ENCODE measurements around the gene PBX2.

DNA sequence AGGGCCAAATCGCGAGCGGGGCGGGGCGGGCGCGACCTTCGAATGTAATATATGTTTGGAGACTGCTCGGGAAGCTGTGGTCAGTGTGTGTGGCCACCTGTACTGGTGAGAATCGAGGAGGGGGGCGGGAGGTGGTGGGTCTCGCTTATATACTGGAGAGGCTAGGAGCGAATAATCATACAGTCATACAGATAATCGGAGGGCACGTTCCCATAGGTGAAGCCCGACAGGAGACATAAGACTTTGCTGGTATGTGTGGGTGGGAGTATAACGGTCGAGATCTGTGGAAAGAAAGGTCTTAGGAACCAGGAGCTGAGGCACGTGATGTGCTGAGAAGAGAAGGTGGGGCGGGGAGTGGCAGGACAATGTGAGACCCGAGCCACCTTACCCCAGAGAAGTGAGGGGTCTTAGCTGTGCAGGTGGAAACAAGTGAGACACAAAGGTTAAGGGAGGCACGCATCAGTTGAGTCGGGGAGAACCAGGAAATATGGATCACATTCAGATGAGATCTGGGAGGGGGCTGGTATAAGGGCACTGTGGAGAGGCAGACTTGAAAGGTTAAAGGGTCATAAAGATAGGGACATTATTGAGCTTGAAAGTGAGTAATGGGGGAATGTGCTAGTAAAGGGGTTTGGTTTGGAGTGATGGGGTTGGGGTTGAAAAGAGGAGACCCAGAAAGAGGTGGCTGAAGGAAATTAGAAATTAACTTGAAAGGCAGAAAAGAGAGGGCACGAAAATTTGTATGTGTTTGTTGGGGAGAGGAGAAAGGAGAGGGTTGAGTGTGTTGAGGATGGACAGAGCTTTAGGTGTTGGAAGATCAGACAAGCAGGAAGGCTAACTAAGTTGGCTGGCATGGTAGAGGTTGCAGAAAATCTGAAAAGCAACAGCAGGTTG is 11.2 kb downstream of the PBX2 start:
- TF ChIP-seq, protein P1, sequence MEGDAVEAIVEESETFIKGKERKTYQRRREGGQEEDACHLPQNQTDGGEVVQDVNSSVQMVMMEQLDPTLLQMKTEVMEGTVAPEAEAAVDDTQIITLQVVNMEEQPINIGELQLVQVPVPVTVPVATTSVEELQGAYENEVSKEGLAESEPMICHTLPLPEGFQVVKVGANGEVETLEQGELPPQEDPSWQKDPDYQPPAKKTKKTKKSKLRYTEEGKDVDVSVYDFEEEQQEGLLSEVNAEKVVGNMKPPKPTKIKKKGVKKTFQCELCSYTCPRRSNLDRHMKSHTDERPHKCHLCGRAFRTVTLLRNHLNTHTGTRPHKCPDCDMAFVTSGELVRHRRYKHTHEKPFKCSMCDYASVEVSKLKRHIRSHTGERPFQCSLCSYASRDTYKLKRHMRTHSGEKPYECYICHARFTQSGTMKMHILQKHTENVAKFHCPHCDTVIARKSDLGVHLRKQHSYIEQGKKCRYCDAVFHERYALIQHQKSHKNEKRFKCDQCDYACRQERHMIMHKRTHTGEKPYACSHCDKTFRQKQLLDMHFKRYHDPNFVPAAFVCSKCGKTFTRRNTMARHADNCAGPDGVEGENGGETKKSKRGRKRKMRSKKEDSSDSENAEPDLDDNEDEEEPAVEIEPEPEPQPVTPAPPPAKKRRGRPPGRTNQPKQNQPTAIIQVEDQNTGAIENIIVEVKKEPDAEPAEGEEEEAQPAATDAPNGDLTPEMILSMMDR (IDR thresholded peaks at IDR 0.05; ENCODE audit: insufficient read depth, low read length) = no peak
- TF ChIP-seq, protein P2, sequence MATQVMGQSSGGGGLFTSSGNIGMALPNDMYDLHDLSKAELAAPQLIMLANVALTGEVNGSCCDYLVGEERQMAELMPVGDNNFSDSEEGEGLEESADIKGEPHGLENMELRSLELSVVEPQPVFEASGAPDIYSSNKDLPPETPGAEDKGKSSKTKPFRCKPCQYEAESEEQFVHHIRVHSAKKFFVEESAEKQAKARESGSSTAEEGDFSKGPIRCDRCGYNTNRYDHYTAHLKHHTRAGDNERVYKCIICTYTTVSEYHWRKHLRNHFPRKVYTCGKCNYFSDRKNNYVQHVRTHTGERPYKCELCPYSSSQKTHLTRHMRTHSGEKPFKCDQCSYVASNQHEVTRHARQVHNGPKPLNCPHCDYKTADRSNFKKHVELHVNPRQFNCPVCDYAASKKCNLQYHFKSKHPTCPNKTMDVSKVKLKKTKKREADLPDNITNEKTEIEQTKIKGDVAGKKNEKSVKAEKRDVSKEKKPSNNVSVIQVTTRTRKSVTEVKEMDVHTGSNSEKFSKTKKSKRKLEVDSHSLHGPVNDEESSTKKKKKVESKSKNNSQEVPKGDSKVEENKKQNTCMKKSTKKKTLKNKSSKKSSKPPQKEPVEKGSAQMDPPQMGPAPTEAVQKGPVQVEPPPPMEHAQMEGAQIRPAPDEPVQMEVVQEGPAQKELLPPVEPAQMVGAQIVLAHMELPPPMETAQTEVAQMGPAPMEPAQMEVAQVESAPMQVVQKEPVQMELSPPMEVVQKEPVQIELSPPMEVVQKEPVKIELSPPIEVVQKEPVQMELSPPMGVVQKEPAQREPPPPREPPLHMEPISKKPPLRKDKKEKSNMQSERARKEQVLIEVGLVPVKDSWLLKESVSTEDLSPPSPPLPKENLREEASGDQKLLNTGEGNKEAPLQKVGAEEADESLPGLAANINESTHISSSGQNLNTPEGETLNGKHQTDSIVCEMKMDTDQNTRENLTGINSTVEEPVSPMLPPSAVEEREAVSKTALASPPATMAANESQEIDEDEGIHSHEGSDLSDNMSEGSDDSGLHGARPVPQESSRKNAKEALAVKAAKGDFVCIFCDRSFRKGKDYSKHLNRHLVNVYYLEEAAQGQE (IDR thresholded peaks at IDR 0.05; ENCODE audit: insufficient replicate concordance, low read depth) = no peak
- TF ChIP-seq SPI1 (IDR thresholded peaks at IDR 0.05; ENCODE audit: borderline replicate concordance, low read depth) = no peak
- no peak; the same call in 1 of the 2 replicates for TF ChIP-seq POLR2AphosphoS5 (IDR thresholded peaks at IDR 0.05; ENCODE audit: low read depth)
